Stimulated activated memory B cell treated with anti-CD40 and anti-IgM and Interleukin-4, amounts not matched to agents 10 μg/mL and 1 μg/mL and 100 μg/mL, for 72 hours (primary cell): Measurements from ENCODE around the gene ATP6V0A4.

ENCODE experiments used
- ATAC-seq: fragments of 150-1000 bp; cut with Tn5 transposase; 2 replicates; pipeline ENCODE4 v1.10.0; 2021
- H3K27ac Mint-ChIP-seq: one replicate; pipeline ENCODE4 v1.8.0; 2022; ENCODE audit warnings: mild to moderate bottlenecking, mixed read lengths
- H3K27me3 Mint-ChIP-seq: one replicate; pipeline ENCODE4 v1.8.0; 2022; ENCODE audit warnings: mixed read lengths
- H3K36me3 Mint-ChIP-seq: one replicate; pipeline ENCODE4 v1.8.0; 2022; ENCODE audit warnings: mixed read lengths
- H3K4me1 Mint-ChIP-seq: one replicate; pipeline ENCODE4 v1.8.0; 2022; ENCODE audit warnings: mixed read lengths
- H3K4me3 Mint-ChIP-seq: one replicate; pipeline ENCODE4 v1.8.0; 2022; ENCODE audit warnings: mild to moderate bottlenecking, moderate library complexity, mixed read lengths
- H3K9me3 Mint-ChIP-seq: one replicate; pipeline ENCODE4 v1.8.0; 2022; ENCODE audit warnings: mixed read lengths

ATP6V0A4 gene

DNA sequence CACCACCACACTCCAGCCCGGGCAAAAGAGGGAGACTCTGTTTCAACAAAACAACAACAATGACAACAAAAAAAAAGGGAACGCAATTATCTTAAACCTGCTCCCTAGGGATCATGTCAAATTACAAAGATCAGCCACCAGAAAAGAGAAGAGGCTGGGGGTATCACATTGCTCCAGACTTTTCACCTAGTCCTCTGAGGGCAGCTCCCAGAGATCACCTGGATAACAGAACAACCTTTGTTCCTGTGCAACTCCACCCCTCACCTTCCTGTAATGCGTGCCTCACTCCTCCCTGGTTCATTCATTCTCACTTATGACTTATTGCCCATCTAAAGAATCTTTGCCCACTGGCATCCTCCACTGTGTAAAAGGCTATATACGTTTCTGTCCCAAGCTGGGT is 128.6 kb downstream of the ATP6V0A4 start:
- Mint-ChIP-seq H3K36me3 (no peaks in the 10 kb centered on the region), H3K4me1 (peaks cover 2% of the 10 kb centered on the region), H3K9me3 (no peaks in the 10 kb centered on the region), H3K27ac (no peak overlapping the region), H3K27me3 (peaks cover 14% of the 10 kb centered on the region), H3K4me3 (no peak overlapping the region)
- ATAC-seq: no peak

- H3K36me3 Mint-ChIP-seq: no peaks in the 10 kb centered on the region
- no peak overlapping the region for H3K4me3 Mint-ChIP-seq
- H3K4me1 Mint-ChIP-seq: peaks cover 6% of the 10 kb centered on the region
- H3K27me3 Mint-ChIP-seq: peaks cover 18% of the 10 kb centered on the region
- H3K27ac Mint-ChIP-seq: no peak overlapping the region
- no peaks in the 10 kb centered on the region for H3K9me3 Mint-ChIP-seq
- no peak for ATAC-seq
Measured at GRCh38 chr7:138668946-138669345, 129.1 kb downstream of the ATP6V0A4 start.

DNA sequence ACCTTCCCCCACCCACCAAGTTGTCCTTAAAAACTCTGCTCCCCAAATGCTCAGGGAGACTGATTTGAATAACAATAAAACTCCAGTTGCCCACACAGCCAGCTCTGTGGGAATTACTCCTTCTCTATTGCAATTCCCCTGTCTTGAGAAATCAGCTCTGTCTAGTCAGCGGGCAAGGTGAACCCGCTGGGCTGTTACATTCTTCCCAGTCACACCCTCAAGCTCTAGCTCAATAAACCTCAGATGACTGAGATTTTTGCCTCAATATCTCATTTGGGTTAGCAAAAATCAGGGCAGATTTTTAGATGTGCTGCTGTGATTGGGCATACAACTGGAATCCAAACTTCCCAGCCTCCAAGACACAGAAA is 129.8 kb downstream of the ATP6V0A4 start:
- Mint-ChIP-seq H3K27ac (no peak overlapping the region), H3K9me3 (no peaks in the 10 kb centered on the region), H3K4me1 (peaks cover 7% of the 10 kb centered on the region), H3K4me3 (no peak overlapping the region), H3K27me3 (peaks cover 26% of the 10 kb centered on the region), H3K36me3 (no peaks in the 10 kb centered on the region)
- no peak for ATAC-seq

DNA sequence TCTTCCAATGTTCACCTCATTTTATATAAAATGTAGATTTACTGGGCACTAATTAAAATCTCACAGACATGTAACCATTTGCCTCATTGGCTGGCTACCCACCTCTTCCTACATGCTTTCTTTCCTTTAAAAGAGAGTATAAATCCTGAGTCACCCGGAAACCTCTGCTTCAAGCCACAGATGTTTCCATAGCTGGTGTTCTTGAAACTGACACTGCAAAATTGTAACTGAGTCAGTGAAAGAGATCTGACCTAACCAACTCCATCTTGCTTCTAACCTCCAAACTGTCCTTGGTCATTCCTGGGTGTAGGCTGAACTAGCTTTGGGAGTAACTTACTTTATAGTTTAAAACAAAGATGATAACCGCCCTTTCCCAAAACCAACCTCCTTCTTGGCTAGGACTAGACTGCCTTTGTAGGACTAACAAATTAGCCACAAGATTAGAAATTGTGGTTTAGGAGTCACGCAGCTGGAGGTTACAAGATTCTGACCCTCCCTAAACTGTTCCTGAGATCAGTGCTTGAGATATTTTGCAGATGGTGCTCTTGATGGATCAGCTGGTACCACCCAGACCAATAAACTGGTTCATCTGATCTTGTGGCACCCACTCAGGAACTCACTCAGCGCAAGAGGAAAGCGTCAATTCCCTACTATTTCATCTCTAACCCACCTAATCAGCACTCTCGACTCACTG is 130.3 kb downstream of the ATP6V0A4 start:
- ATAC-seq: no peak
- peaks cover 7% of the 10 kb centered on the region for H3K4me1 Mint-ChIP-seq
- H3K27ac Mint-ChIP-seq: no peak overlapping the region
- no peaks in the 10 kb centered on the region for H3K9me3 Mint-ChIP-seq
- H3K36me3 Mint-ChIP-seq: no peaks in the 10 kb centered on the region
- peaks cover 31% of the 10 kb centered on the region for H3K27me3 Mint-ChIP-seq
- H3K4me3 Mint-ChIP-seq: no peak overlapping the region

GRCh38 chr7:138666385-138666784 is 131.6 kb downstream of the ATP6V0A4 start:
- ATAC-seq: no peak
- Mint-ChIP-seq H3K4me1 (peaks cover 7% of the 10 kb centered on the region), H3K4me3 (no peak overlapping the region), H3K27ac (no peak overlapping the region), H3K36me3 (no peaks in the 10 kb centered on the region), H3K9me3 (no peaks in the 10 kb centered on the region), H3K27me3 (peaks cover 41% of the 10 kb centered on the region)

- peaks cover 7% of the 10 kb centered on the region for H3K4me1 Mint-ChIP-seq
- H3K27me3 Mint-ChIP-seq: peaks cover 43% of the 10 kb centered on the region
- no peak overlapping the region for H3K4me3 Mint-ChIP-seq
- no peak overlapping the region for H3K27ac Mint-ChIP-seq
- no peaks in the 10 kb centered on the region for H3K9me3 Mint-ChIP-seq
- H3K36me3 Mint-ChIP-seq: no peaks in the 10 kb centered on the region
- no peak for ATAC-seq
Measured at GRCh38 chr7:138665669-138666140, 132.3 kb downstream of the ATP6V0A4 start.

DNA sequence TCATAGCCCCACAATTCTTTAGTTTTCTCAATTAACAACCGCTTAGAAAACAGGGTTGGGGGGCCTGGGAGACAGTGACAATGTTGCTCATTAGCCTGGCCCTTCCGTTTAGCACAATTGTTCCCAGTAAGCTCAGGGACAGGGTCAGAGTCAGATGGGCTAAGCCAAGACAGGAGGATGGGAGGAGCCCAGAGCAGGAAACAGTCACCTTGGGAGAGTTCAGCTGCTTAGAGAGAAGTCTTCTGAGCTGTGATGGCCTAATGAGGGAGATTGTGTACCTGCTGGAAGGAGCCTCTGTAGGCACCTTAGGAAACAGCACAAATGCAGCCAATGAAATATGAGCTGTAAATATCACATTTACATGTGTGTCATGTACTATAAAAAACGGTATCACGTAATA is 132.7 kb downstream of the ATP6V0A4 start:
- Mint-ChIP-seq H3K27ac (no peak overlapping the region), H3K36me3 (no peaks in the 10 kb centered on the region), H3K9me3 (no peaks in the 10 kb centered on the region), H3K4me1 (peaks cover 7% of the 10 kb centered on the region), H3K4me3 (no peak overlapping the region), H3K27me3 (peaks cover 43% of the 10 kb centered on the region)
- no peak for ATAC-seq

GRCh38 chr7:138663725-138664710 is 134.0 kb downstream of the ATP6V0A4 start:
- Mint-ChIP-seq H3K4me1 (peaks cover 7% of the 10 kb centered on the region), H3K27me3 (peaks cover 43% of the 10 kb centered on the region), H3K27ac (no peak overlapping the region)

GRCh38 chr7:138662991-138663320 is 135.0 kb downstream of the ATP6V0A4 start:
- Mint-ChIP-seq H3K27me3 (peaks cover 43% of the 10 kb centered on the region), H3K27ac (no peak overlapping the region)

More at GRCh38 chr7:138663725-138664710, 134.0 kb downstream of the ATP6V0A4 start:
- no peaks in the 10 kb centered on the region for H3K9me3 Mint-ChIP-seq
- H3K36me3 Mint-ChIP-seq: no peaks in the 10 kb centered on the region
- ATAC-seq: no peak
- H3K4me3 Mint-ChIP-seq: peak overlapping the region; percentile 47

DNA sequence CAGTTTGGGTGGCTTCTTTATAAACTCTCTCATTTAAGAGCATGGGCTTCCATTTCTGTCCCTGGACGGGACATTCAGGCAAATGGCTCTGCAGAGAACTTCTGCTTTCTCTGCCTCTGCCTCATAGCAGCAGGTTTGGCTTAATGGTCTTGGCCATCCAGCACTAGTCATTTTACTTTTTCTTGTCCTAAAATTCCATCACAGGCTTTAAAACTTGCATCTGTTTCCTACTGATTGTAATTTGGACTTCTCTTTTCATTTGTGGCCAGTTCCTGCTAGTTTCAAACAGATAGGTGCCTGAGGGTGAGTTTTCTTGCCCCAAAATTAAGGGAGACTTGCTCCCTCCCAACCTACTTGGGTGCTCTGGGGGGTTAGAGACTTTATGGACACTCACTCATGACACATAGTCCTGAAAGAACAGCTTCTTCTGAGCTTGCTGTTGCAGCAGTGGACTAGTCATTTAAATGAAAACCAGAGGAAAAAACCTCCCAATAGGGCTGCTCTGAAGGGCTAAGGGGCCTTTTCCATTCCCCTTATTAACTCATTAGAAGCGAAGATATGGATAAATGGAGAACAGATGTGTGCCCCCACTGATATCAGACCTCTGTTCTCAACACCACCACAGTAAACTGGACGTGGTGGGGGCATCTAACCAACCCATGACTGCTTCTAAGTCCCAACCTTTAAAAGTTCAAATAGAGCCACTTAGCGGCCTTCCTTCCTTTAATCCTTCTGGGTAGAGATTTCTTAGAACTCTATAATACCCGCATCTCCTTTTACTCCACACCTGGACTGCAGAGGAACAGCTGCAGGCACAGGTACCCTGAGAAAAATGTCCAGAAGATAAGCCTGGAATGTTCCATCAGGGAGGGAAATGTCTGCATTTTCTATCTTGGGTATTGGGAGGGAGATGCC is 135.7 kb downstream of the ATP6V0A4 start:
- H3K4me3 Mint-ChIP-seq: no peak overlapping the region
- H3K4me1 Mint-ChIP-seq: peaks cover 7% of the 10 kb centered on the region
- peaks cover 43% of the 10 kb centered on the region for H3K27me3 Mint-ChIP-seq
- ATAC-seq: no peak
- H3K36me3 Mint-ChIP-seq: no peaks in the 10 kb centered on the region
- no peaks in the 10 kb centered on the region for H3K9me3 Mint-ChIP-seq
- no peak overlapping the region for H3K27ac Mint-ChIP-seq

More at GRCh38 chr7:138662991-138663320, 135.0 kb downstream of the ATP6V0A4 start:
- no peak overlapping the region for H3K4me3 Mint-ChIP-seq
- H3K4me1 Mint-ChIP-seq: peaks cover 7% of the 10 kb centered on the region
- ATAC-seq: no peak
- H3K36me3 Mint-ChIP-seq: no peaks in the 10 kb centered on the region
- no peaks in the 10 kb centered on the region for H3K9me3 Mint-ChIP-seq

DNA sequence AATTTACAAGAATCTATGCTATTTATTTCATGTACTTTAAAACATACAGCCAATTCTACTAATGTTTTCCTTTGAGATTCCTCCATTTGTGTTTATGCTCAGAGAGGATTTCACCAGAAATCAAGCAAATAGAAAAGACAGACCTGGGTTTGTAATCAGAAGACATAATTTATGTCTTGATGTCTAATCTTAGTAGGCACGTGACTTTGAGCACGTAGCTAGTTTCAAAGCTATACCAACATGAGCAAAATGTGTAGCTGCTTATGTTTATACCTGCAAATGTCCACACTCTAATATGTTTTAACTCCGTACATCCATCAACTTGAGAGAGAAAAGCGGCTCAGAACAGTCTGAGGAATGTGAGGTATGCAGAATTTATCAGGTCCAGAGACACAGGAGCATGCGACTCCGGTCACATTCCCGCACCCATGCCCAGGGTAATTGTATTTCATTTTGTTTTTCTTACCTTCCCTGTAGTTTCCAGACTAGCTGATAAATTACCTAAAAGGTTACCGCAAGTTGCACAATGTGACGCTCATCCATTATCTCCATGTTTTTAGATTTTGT is 136.8 kb downstream of the ATP6V0A4 start:
- no peak overlapping the region for H3K27ac Mint-ChIP-seq
- ATAC-seq: no peak
- peaks cover 43% of the 10 kb centered on the region for H3K27me3 Mint-ChIP-seq
- no peaks in the 10 kb centered on the region for H3K9me3 Mint-ChIP-seq
- no peak overlapping the region for H3K4me3 Mint-ChIP-seq
- no peaks in the 10 kb centered on the region for H3K36me3 Mint-ChIP-seq
- peaks cover 7% of the 10 kb centered on the region for H3K4me1 Mint-ChIP-seq

DNA sequence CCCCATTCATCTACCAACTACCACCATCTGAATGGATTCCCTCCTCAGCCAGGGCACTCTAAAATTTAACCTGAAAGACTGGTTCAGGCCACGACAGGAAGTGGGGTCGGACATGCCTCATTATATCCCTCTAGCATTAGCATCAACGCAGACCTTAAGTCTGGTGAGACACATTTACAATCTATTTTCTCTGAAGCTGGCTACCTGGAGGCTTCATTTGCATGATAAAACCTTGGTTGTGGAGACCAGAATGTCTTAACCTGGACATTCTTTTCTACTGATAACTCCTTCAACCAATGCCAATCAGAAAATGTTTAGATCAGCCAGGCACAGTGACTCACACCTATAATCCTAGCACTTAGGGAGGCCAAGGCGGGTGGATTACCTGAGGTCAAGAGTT is 139.1 kb downstream of the ATP6V0A4 start:
- no peaks in the 10 kb centered on the region for H3K36me3 Mint-ChIP-seq
- H3K4me3 Mint-ChIP-seq: no peak overlapping the region
- no peak overlapping the region for H3K27ac Mint-ChIP-seq
- no peak for ATAC-seq
- H3K27me3 Mint-ChIP-seq: peaks cover 24% of the 10 kb centered on the region
- no peaks in the 10 kb centered on the region for H3K9me3 Mint-ChIP-seq
- no peaks in the 10 kb centered on the region for H3K4me1 Mint-ChIP-seq

DNA sequence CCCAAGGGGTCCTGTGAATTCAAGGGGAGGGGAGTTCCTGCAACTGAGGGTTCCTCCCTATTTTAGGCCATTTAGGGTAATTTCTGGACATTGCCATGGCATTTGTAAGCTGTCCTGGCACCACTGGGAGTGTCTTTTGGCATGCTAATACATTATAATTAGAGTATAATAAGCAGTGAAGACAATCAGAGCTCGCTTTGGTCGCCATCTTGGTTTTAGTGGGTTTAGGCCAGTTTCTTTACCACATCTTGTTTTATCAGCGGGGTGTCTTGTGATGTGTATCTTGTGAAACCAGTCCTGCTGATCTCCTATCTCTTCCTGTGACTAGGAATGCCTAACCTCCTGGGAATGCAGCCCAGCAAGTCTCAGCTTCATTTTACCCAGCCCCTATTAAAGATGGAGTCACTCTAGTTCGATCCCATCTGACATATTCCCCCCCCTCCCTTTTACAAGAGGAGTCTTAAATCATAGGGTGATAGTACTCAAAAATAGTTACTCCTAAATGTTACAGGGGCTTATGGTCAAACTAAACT is 140.1 kb downstream of the ATP6V0A4 start:
- H3K4me3 Mint-ChIP-seq: no peak overlapping the region
- H3K27ac Mint-ChIP-seq: no peak overlapping the region
- H3K9me3 Mint-ChIP-seq: no peaks in the 10 kb centered on the region
- H3K36me3 Mint-ChIP-seq: no peaks in the 10 kb centered on the region
- no peak for ATAC-seq
- peaks cover 15% of the 10 kb centered on the region for H3K27me3 Mint-ChIP-seq
- H3K4me1 Mint-ChIP-seq: no peaks in the 10 kb centered on the region

- H3K4me1 Mint-ChIP-seq: no peaks in the 10 kb centered on the region
- no peaks in the 10 kb centered on the region for H3K9me3 Mint-ChIP-seq
- ATAC-seq: no peak
- H3K36me3 Mint-ChIP-seq: no peaks in the 10 kb centered on the region
- no peak overlapping the region for H3K27ac Mint-ChIP-seq
- H3K27me3 Mint-ChIP-seq: peaks cover 8% of the 10 kb centered on the region
- H3K4me3 Mint-ChIP-seq: no peak overlapping the region
Measured at GRCh38 chr7:138656952-138657351, 141.0 kb downstream of the ATP6V0A4 start.
